ENCODE data around the gene AMHR2. TPM values are rescaled to one million over a fixed set of nuclear protein-coding genes. Genes with fewer than 3 reads are reported as not detected.
"Not testable (repeated sequence)": the region's sequence is repeated elsewhere in the genome, so short reads cannot be mapped to it uniquely, and the experiment has no call there.

Gene AMHR2
- total and polyA plus RNA-seq, 2 of the 4 experiments (the other 2 are of a cell fraction), result not detected

GRCh38 chr12:53399896-53400295 is 23.8 kb upstream of the AMHR2 start:
- Histone ChIP-seq H4K91ac (ENCODE audit: insufficient read depth, low read depth, low read length) (no peak overlapping the region), H3K9me3 (ENCODE audit: control insufficient read depth, insufficient read depth, low read length) (no peaks in the 10 kb centered on the region), H3K18ac (ENCODE audit: low read depth, low read length) (no peak overlapping the region), H3K9ac (ENCODE audit: low read depth, low read length) (no peak overlapping the region), H3K4ac (ENCODE audit: low read depth, low read length) (no peak overlapping the region), H3K56ac (ENCODE audit: extremely low read depth, insufficient read depth, low read length) (no peak overlapping the region), H2BK20ac (ENCODE audit: low read depth, low read length) (no peak overlapping the region), H3K79me1 (ENCODE audit: low read depth in 1 of 2, low read length in 2 of 2) (peaks cover 19 to 65% of the 10 kb centered on the region in 2 experiments; a peak in 3 of 4 replicates), H3K27me3 (ENCODE audit: control insufficient read depth, insufficient read depth, low read length) (no peaks in the 10 kb centered on the region), H2BK5ac (ENCODE audit: low read depth, low read length, poor library complexity, severe bottlenecking) (no peak overlapping the region), H2BK15ac (ENCODE audit: low read depth, low read length) (no peak overlapping the region), H2AFZ (replicated peaks; ENCODE audit: low read length, poor library complexity) (no peak overlapping the region), H2AK9ac (replicated peaks; ENCODE audit: low read depth, low read length, poor library complexity) (no peak overlapping the region), H3K36me3 (ENCODE audit: control insufficient read depth, insufficient read depth, low read length) (peaks cover 16% of the 10 kb centered on the region), H4K5ac (ENCODE audit: low read depth, low read length) (no peak overlapping the region), H3K14ac (replicated peaks; ENCODE audit: low read depth, low read length) (no peak overlapping the region), H3K4me3 (ENCODE audit: insufficient read depth, low read depth, low read length) (no peak overlapping the region), H3K9me1 (ENCODE audit: insufficient read depth, low read length) (peaks cover 3% of the 10 kb centered on the region; the same call in 1 of the 2 replicates), H4K20me1 (ENCODE audit: insufficient read depth, low read length) (no peaks in the 10 kb centered on the region; the same call in 1 of the 2 replicates), H3K4me2 (ENCODE audit: low read depth, low read length) (no peak overlapping the region), H4K8ac (ENCODE audit: low read depth in 2 of 2, low read length in 2 of 2) (no peak overlapping the region), H2BK120ac (ENCODE audit: low read depth, low read length) (no peak overlapping the region), H3K23ac (ENCODE audit: low read depth, low read length) (no peak overlapping the region), H3K4me1 (ENCODE audit: control insufficient read depth, insufficient read depth, low read length) (peaks cover 6% of the 10 kb centered on the region), H2AK5ac (ENCODE audit: low read depth, low read length) (no peak overlapping the region), H3K27ac (ENCODE audit: insufficient read depth, low read length) (no peak overlapping the region)
- no peak for ATAC-seq (ENCODE audit: low read depth)
- DNase-seq, result no peak
- 100% methylated on average over 1 of the region's 7 CpGs; no CpG with 5 or more reads in 1 of the 2 experiments for WGBS, 2 experiments (ENCODE audit: extremely low coverage in 2 of 2, insufficient read length in 1 of 2)
- CTCF ChIA-PET, result no interaction called here
- BruUV-seq (replicated peaks), result no TSS peak
- intact Hi-C loops (cut with micrococcal nuclease) (no loop called here), in situ Hi-C loops (cut with MboI; ENCODE audit: low sequenced_read_pairs) (no loop called here), dilution Hi-C loops (cut with HindIII; ENCODE audit: low sequenced_read_pairs, unreplicated experiment) (no loop called here)
- POLR2A ChIA-PET (ENCODE audit: unreplicated experiment), result no interaction called here
- TF ChIP-seq BHLHE40 (IDR thresholded peaks at IDR 0.05; ENCODE audit: low read depth, low read length) (no peak), MAFK (IDR thresholded peaks at IDR 0.05; ENCODE audit: low read depth, low read length) (no peak), CEBPB (IDR thresholded peaks at IDR 0.05; ENCODE audit: low read depth, low read length) (peak; percentile 37; the same call in 1 of the 2 replicates), POLR2A (IDR thresholded peaks at IDR 0.05; ENCODE audit: low read depth, low read length) (no peak)

DNA sequence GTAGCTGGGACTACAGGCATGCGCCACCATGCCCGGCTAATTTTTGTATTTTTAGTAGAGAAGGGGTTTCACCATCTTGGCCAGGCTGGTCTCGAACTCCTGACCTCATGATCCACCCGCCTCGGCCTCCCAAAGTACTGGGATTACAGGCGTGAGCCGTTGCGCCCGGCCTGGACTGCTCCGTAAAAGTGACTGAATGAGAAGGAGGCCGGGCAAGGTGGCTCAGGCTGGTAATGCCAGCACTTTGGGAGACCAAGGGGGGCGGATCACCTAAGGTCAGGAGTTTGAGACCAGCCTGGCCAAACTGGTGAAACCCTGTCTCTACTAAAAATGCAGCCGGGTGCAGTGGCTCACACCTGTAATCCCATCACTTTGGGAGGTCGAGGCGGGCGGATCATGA is 21.3 kb upstream of the AMHR2 start:
- H3K4ac ChIP-seq (ENCODE audit: low read depth, low read length); H4K5ac ChIP-seq (ENCODE audit: low read depth, low read length); H3K4me1 ChIP-seq (ENCODE audit: control insufficient read depth, insufficient read depth, low read length); H2BK20ac ChIP-seq (ENCODE audit: low read depth, low read length); CTCF ChIA-PET; H3K9me1 ChIP-seq (ENCODE audit: insufficient read depth, low read length); H2AK5ac ChIP-seq (ENCODE audit: low read depth, low read length); H2AK9ac ChIP-seq (replicated peaks; ENCODE audit: low read depth, low read length, poor library complexity); H3K18ac ChIP-seq (ENCODE audit: low read depth, low read length); POLR2A ChIA-PET (ENCODE audit: unreplicated experiment); H4K91ac ChIP-seq (ENCODE audit: insufficient read depth, low read depth, low read length); H3K27ac ChIP-seq (ENCODE audit: insufficient read depth, low read length); H3K23ac ChIP-seq (ENCODE audit: low read depth, low read length); H2BK5ac ChIP-seq (ENCODE audit: low read depth, low read length, poor library complexity, severe bottlenecking); H2AFZ ChIP-seq (replicated peaks; ENCODE audit: low read length, poor library complexity); dilution Hi-C loops (cut with HindIII; ENCODE audit: low sequenced_read_pairs, unreplicated experiment); H3K56ac ChIP-seq (ENCODE audit: extremely low read depth, insufficient read depth, low read length); intact Hi-C loops (cut with micrococcal nuclease); H2BK15ac ChIP-seq (ENCODE audit: low read depth, low read length); H3K14ac ChIP-seq (replicated peaks; ENCODE audit: low read depth, low read length); H2BK120ac ChIP-seq (ENCODE audit: low read depth, low read length); H4K8ac ChIP-seq (ENCODE audit: low read depth in 2 of 2, low read length in 2 of 2); H3K9ac ChIP-seq (ENCODE audit: low read depth, low read length); H3K27me3 ChIP-seq (ENCODE audit: control insufficient read depth, insufficient read depth, low read length); H3K9me3 ChIP-seq (ENCODE audit: control insufficient read depth, insufficient read depth, low read length); H3K4me3 ChIP-seq (ENCODE audit: insufficient read depth, low read depth, low read length); in situ Hi-C loops (cut with MboI; ENCODE audit: low sequenced_read_pairs); BruUV-seq (replicated peaks); H3K4me2 ChIP-seq (ENCODE audit: low read depth, low read length); ATAC-seq (ENCODE audit: low read depth); H4K20me1 ChIP-seq (ENCODE audit: insufficient read depth, low read length); DNase-seq: not testable (repeated sequence)
- peaks cover 29 to 65% of the 10 kb centered on the region in 2 experiments for H3K79me1 ChIP-seq (ENCODE audit: low read depth in 1 of 2, low read length in 2 of 2)
- 93% methylated on average over 8 of the region's 16 CpGs; no CpG with 5 or more reads in 1 of the 2 experiments for WGBS, 2 experiments (ENCODE audit: extremely low coverage in 2 of 2, insufficient read length in 1 of 2)
- H3K36me3 ChIP-seq (ENCODE audit: control insufficient read depth, insufficient read depth, low read length), result peaks cover 24% of the 10 kb centered on the region

Data from IMR-90 (cell line).